Fibroblast of pulmonary artery (primary cell): Measurements from ENCODE around the gene RSPRY1.
A peak's percentile ranks its signal among the peaks of the same experiment; 100 is the strongest.

ENCODE experiments used
- DNase-seq: peaks from one replicate; pipeline ENCODE4 v3.0.0-alpha.2; 2010; ENCODE audit warnings: low read depth
- H3K4me3 ChIP-seq: replicated peaks from 2 replicates; pipeline ENCODE4 v1.5.1; 2011; ENCODE audit warnings: low read depth, mild to moderate bottlenecking, control low read depth, low read length, moderate library complexity
- TF ChIP-seq, protein P1 (sequence below): IDR thresholded peaks from 2 replicates; pipeline ENCODE4 v1.5.1; 2011; ENCODE audit warnings: mild to moderate bottlenecking, control low read depth, low read length, inconsistent platforms; ENCODE audit errors: missing control alignments

The RSPRY1 gene

DNA sequence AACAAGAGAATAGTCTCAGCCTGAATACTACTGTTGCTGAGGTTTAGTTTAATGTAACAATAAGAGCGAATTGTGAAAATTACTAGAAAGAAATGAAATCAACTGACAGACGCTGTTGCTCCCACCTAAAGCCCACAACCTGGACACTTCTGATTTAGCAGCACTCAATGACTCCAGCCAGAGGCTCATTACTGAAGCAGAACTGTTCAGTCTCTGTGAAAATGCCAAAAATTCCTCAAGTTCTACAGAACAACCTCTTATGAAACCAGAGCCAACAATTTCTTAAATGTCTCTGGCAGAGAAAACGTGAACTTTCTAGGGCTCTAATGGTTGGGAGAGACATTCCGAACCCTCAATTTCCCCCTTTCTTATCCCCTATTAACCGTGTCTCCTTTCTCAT, 10.2 kb upstream of the RSPRY1 start:
- DNase-seq = peak; percentile 33
- TF ChIP-seq, protein P1, sequence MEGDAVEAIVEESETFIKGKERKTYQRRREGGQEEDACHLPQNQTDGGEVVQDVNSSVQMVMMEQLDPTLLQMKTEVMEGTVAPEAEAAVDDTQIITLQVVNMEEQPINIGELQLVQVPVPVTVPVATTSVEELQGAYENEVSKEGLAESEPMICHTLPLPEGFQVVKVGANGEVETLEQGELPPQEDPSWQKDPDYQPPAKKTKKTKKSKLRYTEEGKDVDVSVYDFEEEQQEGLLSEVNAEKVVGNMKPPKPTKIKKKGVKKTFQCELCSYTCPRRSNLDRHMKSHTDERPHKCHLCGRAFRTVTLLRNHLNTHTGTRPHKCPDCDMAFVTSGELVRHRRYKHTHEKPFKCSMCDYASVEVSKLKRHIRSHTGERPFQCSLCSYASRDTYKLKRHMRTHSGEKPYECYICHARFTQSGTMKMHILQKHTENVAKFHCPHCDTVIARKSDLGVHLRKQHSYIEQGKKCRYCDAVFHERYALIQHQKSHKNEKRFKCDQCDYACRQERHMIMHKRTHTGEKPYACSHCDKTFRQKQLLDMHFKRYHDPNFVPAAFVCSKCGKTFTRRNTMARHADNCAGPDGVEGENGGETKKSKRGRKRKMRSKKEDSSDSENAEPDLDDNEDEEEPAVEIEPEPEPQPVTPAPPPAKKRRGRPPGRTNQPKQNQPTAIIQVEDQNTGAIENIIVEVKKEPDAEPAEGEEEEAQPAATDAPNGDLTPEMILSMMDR = no peak
- H3K4me3 ChIP-seq = no peak overlapping the region

- no peak overlapping the region for H3K4me3 ChIP-seq
- TF ChIP-seq, protein P1 = no peak
- DNase-seq = no peak
Measured at GRCh38 chr16:57178196-57178595, 7.9 kb upstream of the RSPRY1 start.

DNA sequence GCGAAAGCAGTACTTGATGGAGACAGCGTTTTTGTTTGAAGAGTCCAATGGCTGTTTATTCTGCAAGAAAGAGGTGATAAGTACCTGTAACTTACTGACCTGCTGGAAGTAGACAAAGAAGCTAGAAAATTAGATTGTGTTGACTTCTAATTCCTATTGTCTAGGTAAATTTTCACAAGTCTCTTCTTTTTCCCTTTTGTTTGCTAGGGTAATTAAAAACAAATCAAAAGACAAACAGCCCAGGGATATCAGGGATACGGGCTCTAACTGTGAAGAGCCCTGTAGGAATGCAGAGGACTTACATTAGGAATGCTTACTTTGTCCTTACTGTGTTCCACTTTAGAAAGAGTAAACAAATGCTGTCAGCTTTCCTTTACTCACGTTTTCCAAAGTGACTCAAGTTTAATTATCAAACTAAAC, 7.3 kb upstream of the RSPRY1 start:
- DNase-seq = no peak
- H3K4me3 ChIP-seq = no peak overlapping the region
- TF ChIP-seq, protein P1 = no peak

GRCh38 chr16:57179215-57179828, 6.8 kb upstream of the RSPRY1 start:
- no peak overlapping the region for H3K4me3 ChIP-seq
- DNase-seq = no peak
- TF ChIP-seq, protein P1 = no peak

GRCh38 chr16:57184113-57184512, 2.0 kb upstream of the RSPRY1 start:
- DNase-seq = no peak
- H3K4me3 ChIP-seq = no peak overlapping the region
- TF ChIP-seq, protein P1 = no peak

- no peak for DNase-seq
- H3K4me3 ChIP-seq = peak overlapping the region; percentile 70
- TF ChIP-seq, protein P1 = no peak
Measured at GRCh38 chr16:57184887-57185445, 1.2 kb upstream of the RSPRY1 start.

GRCh38 chr16:57185446-57185944, 634 bp upstream of the RSPRY1 start:
- peak; percentile 70 for DNase-seq

More at GRCh38 chr16:57185446-57185944, 634 bp upstream of the RSPRY1 start:
- TF ChIP-seq, protein P1 = no peak
- H3K4me3 ChIP-seq = peak overlapping the region; percentile 70
